ENCODE data around the gene FURIN.

The FURIN gene

DNA sequence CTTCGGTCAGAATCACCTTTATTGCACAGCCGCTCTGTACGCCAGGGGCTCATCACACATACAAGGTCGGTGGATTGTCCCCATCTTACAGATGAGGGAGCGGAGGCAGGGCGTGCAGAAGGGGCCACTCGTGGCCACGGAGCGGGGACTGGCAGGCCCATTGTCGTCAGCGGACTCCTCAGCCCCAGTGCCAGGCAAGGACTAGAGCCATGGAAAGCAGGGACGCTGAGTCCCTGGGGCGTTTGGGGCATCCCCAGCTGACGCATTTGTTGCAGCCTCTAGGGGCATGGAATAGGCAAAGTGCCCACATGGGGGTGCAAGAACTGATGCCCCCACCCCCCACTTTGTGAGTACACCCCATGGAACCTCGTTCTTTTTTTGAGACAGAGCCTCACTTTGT, 29.8 kb upstream of the FURIN start:
- H3K36me3 ChIP-seq (ENCODE audit: control insufficient read depth, insufficient read depth, low read length), result no peaks in the 10 kb centered on the region
- H4K8ac ChIP-seq (ENCODE audit: low read depth, low read length), result no peak overlapping the region
- no peak overlapping the region for H2BK120ac ChIP-seq (ENCODE audit: low read depth, low read length)
- no peak overlapping the region for H4K5ac ChIP-seq (ENCODE audit: low read length)
- H3K79me2 ChIP-seq (ENCODE audit: control insufficient read depth, insufficient read depth, low read length), result no peaks in the 10 kb centered on the region
- H2AK5ac ChIP-seq (ENCODE audit: low read length), result no peak overlapping the region
- DNase-seq, result no peak
- H3K4ac ChIP-seq (ENCODE audit: low read depth, low read length), result no peak overlapping the region
- no peak overlapping the region for H2BK15ac ChIP-seq (replicated peaks; ENCODE audit: low read depth)
- no peaks in the 10 kb centered on the region for H3K27me3 ChIP-seq (ENCODE audit: insufficient read depth, low read length, poor library complexity)
- peaks cover 3% of the 10 kb centered on the region for H3K4me1 ChIP-seq (ENCODE audit: control insufficient read depth, low read depth, low read length)
- peak overlapping the region; percentile 42 for H3K56ac ChIP-seq (ENCODE audit: low read length)
- H3K4me3 ChIP-seq (ENCODE audit: low read length), result no peak overlapping the region
- no peak overlapping the region for H2BK5ac ChIP-seq (ENCODE audit: low read length)
- no peak overlapping the region for H3K23ac ChIP-seq (ENCODE audit: low read length)
- no peak overlapping the region for H3K4me2 ChIP-seq (ENCODE audit: low read length)
- H3K79me1 ChIP-seq (ENCODE audit: low read length), result no peaks in the 10 kb centered on the region
- no peak overlapping the region for H3K18ac ChIP-seq (ENCODE audit: low read length)
- no peak overlapping the region for H3K9ac ChIP-seq (ENCODE audit: low read length)
- no peak overlapping the region for H3K27ac ChIP-seq (ENCODE audit: low read depth, low read length)
- no CpG with 5 or more reads among the region's 15 CpGs for whole genome bisulfite sequencing (ENCODE audit: extremely low coverage, insufficient coverage, low lambda C conversion rate)

DNA sequence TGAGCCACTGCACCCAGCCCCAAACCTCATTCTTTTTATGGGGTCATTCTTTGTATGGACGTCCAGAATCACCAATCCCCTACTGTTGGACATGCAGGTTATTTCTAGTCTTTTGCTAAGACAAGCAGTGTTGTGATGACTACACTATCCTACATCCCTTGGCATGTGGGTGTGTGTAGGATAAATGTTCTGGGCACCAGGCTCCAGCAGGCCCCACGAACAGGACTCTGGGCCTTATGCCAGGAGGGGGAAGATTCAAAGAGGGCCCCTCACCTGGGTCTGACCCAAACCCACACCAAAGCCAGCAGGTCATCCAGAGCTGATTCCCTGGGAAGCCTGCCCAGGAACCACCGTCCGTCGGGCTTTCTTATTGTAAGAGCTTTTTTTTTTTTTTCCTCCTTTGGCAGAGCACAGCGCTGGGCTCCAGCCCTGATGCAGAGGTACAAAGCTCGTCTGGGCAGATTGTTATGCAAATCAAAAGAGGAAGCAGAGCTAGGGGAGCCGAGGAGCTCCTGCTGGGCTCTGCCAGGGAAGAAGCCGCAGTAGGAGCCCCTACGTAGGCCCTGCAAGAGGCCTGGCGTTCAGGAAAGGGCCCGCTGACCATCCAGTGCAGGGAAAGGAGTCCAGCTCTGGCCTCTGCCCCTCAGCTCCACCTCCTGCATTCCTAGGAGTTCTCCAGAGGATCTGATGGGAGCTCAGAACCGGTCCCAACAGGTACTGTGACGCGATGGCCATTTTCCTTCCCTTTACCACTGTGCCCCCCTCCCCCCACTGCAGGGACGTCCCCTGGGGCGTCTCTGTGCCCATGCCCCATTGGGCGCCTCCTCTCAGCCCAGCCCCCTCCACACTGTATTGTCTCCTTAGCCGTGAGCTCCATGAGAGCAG, 29.0 kb upstream of the FURIN start:
- peaks cover 3% of the 10 kb centered on the region for H3K4me1 ChIP-seq (ENCODE audit: control insufficient read depth, low read depth, low read length)
- H2BK120ac ChIP-seq (ENCODE audit: low read depth, low read length), result no peak overlapping the region
- no peak overlapping the region for H3K4me2 ChIP-seq (ENCODE audit: low read length)
- H3K56ac ChIP-seq (ENCODE audit: low read length), result peak overlapping the region; percentile 83
- no peak overlapping the region for H2AK5ac ChIP-seq (ENCODE audit: low read length)
- DNase-seq, result peak; percentile 91
- H3K4ac ChIP-seq (ENCODE audit: low read depth, low read length), result peak overlapping the region; percentile 22
- no peak overlapping the region for H3K4me3 ChIP-seq (ENCODE audit: low read length)
- peak overlapping the region; percentile 23 for H3K27ac ChIP-seq (ENCODE audit: low read depth, low read length)
- H4K8ac ChIP-seq (ENCODE audit: low read depth, low read length), result no peak overlapping the region
- H3K27me3 ChIP-seq (ENCODE audit: insufficient read depth, low read length, poor library complexity), result no peaks in the 10 kb centered on the region
- H2BK15ac ChIP-seq (replicated peaks; ENCODE audit: low read depth), result no peak overlapping the region
- no peaks in the 10 kb centered on the region for H3K79me2 ChIP-seq (ENCODE audit: control insufficient read depth, insufficient read depth, low read length)
- no peak overlapping the region for H4K5ac ChIP-seq (ENCODE audit: low read length)
- H3K18ac ChIP-seq (ENCODE audit: low read length), result peak overlapping the region; percentile 7
- no CpG with 5 or more reads among the region's 19 CpGs for WGBS (ENCODE audit: extremely low coverage, insufficient coverage, low lambda C conversion rate)
- no peak overlapping the region for H3K23ac ChIP-seq (ENCODE audit: low read length)
- H3K36me3 ChIP-seq (ENCODE audit: control insufficient read depth, insufficient read depth, low read length), result no peaks in the 10 kb centered on the region
- H2BK5ac ChIP-seq (ENCODE audit: low read length), result peak overlapping the region; percentile 43
- H3K79me1 ChIP-seq (ENCODE audit: low read length), result no peaks in the 10 kb centered on the region
- H3K9ac ChIP-seq (ENCODE audit: low read length), result no peak overlapping the region

DNA sequence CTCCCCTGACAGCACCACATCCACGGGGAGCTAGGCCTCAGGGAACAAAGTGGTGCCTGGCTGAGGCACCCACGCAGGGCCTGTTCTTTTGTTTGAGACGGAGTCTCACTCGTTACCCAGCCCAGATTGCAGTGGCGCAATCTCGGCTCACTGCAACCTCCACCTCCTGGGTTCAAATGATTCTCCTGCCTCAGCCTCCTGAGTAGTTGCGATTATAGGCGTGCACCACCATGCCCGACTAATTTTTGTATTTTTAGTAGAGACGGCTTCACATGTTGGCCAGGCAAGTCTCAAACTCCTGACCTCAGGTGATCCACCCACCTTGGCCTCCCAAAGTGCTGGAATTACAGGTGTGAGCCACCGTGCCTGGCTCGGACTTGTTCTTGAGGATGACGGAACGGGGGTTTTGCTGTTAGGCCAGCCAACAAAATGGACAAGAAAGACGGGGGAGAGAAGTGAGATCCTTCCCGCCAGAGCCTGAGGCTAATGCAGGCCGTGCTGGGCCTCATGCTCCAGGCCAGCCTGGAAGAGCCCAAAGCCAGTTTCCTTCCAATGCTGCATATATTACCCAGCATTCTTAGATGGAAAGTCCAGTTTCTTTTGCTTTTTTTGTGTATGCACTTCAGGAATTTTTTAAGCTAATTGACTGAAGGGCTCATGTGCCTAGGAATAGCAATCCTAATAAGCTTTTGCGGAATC, 28.1 kb upstream of the FURIN start:
- no peak for DNase-seq
- Histone ChIP-seq H3K4ac (ENCODE audit: low read depth, low read length) (peak overlapping the region; percentile 1), H3K4me3 (ENCODE audit: low read length) (no peak overlapping the region), H4K5ac (ENCODE audit: low read length) (no peak overlapping the region), H3K56ac (ENCODE audit: low read length) (peak overlapping the region; percentile 83), H3K9ac (ENCODE audit: low read length) (no peak overlapping the region), H3K27ac (ENCODE audit: low read depth, low read length) (no peak overlapping the region), H2BK15ac (replicated peaks; ENCODE audit: low read depth) (no peak overlapping the region), H3K36me3 (ENCODE audit: control insufficient read depth, insufficient read depth, low read length) (no peaks in the 10 kb centered on the region), H3K23ac (ENCODE audit: low read length) (no peak overlapping the region), H2AK5ac (ENCODE audit: low read length) (no peak overlapping the region), H3K27me3 (ENCODE audit: insufficient read depth, low read length, poor library complexity) (no peaks in the 10 kb centered on the region), H3K18ac (ENCODE audit: low read length) (no peak overlapping the region), H4K8ac (ENCODE audit: low read depth, low read length) (no peak overlapping the region), H3K4me2 (ENCODE audit: low read length) (no peak overlapping the region), H3K79me2 (ENCODE audit: control insufficient read depth, insufficient read depth, low read length) (no peaks in the 10 kb centered on the region), H2BK120ac (ENCODE audit: low read depth, low read length) (no peak overlapping the region), H3K79me1 (ENCODE audit: low read length) (no peaks in the 10 kb centered on the region), H3K4me1 (ENCODE audit: control insufficient read depth, low read depth, low read length) (peaks cover 3% of the 10 kb centered on the region), H2BK5ac (ENCODE audit: low read length) (peak overlapping the region; percentile 43)
- no CpG with 5 or more reads among the region's 18 CpGs for WGBS (ENCODE audit: extremely low coverage, insufficient coverage, low lambda C conversion rate)

DNA sequence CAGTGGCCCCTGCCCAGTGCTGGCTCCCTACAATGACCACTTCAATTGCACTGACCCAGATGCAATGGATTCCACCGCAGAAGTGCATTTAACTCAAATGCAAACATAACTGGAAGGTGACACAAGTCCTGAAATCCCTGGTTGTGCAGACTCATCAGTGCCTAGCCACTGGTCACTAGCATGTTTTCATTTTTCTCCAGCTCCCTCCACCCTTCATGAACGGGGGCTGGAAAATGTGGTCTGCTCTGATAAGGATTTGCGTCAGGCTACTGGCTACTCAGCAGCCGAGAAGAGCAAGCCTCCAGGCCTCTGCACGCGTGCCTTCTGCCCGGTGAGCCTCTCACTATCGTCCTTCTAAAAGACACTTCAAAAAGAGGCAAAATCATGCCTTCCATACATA, 27.4 kb upstream of the FURIN start:
- no peak overlapping the region for H4K8ac ChIP-seq (ENCODE audit: low read depth, low read length)
- no peak overlapping the region for H3K4me2 ChIP-seq (ENCODE audit: low read length)
- no peak for DNase-seq
- no peak overlapping the region for H3K56ac ChIP-seq (ENCODE audit: low read length)
- no peak overlapping the region for H2BK5ac ChIP-seq (ENCODE audit: low read length)
- no peak overlapping the region for H3K4ac ChIP-seq (ENCODE audit: low read depth, low read length)
- H3K4me1 ChIP-seq (ENCODE audit: control insufficient read depth, low read depth, low read length), result peaks cover 3% of the 10 kb centered on the region
- no peaks in the 10 kb centered on the region for H3K79me1 ChIP-seq (ENCODE audit: low read length)
- no peak overlapping the region for H3K9ac ChIP-seq (ENCODE audit: low read length)
- no peaks in the 10 kb centered on the region for H3K36me3 ChIP-seq (ENCODE audit: control insufficient read depth, insufficient read depth, low read length)
- no peak overlapping the region for H3K27ac ChIP-seq (ENCODE audit: low read depth, low read length)
- no peak overlapping the region for H4K5ac ChIP-seq (ENCODE audit: low read length)
- no CpG with 5 or more reads among the region's 8 CpGs for WGBS (ENCODE audit: extremely low coverage, insufficient coverage, low lambda C conversion rate)
- H2BK120ac ChIP-seq (ENCODE audit: low read depth, low read length), result no peak overlapping the region
- no peak overlapping the region for H2BK15ac ChIP-seq (replicated peaks; ENCODE audit: low read depth)
- no peaks in the 10 kb centered on the region for H3K79me2 ChIP-seq (ENCODE audit: control insufficient read depth, insufficient read depth, low read length)
- H3K27me3 ChIP-seq (ENCODE audit: insufficient read depth, low read length, poor library complexity), result no peaks in the 10 kb centered on the region
- no peak overlapping the region for H3K23ac ChIP-seq (ENCODE audit: low read length)
- no peak overlapping the region for H3K18ac ChIP-seq (ENCODE audit: low read length)
- no peak overlapping the region for H3K4me3 ChIP-seq (ENCODE audit: low read length)
- H2AK5ac ChIP-seq (ENCODE audit: low read length), result no peak overlapping the region

DNA sequence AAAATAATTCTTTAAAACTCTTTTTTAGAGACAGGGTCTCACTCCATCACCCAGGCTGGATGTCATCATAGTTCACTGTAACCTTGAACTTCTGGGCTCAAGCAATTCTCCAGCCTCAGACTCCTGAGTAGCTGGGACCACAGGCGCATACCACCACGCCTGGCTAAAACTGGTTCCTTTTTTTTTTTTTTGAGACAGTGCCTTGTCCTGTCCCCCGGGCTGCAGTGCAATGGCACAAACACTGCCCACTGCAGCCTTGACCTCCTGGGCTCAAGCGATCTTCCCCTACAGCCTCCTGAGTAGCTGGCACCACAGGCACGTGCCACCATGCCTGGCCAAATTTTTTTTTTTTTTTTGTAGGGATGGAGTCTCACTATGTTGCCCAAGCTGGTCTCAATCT, 23.7 kb upstream of the FURIN start:
- H3K4me1 ChIP-seq (ENCODE audit: control insufficient read depth, low read depth, low read length), result peaks cover 3% of the 10 kb centered on the region
- H3K23ac ChIP-seq (ENCODE audit: low read length), result no peak overlapping the region
- H3K4ac ChIP-seq (ENCODE audit: low read depth, low read length), result no peak overlapping the region
- no peaks in the 10 kb centered on the region for H3K36me3 ChIP-seq (ENCODE audit: control insufficient read depth, insufficient read depth, low read length)
- no peaks in the 10 kb centered on the region for H3K79me1 ChIP-seq (ENCODE audit: low read length)
- H4K5ac ChIP-seq (ENCODE audit: low read length), result no peak overlapping the region
- H3K79me2 ChIP-seq (ENCODE audit: control insufficient read depth, insufficient read depth, low read length), result no peaks in the 10 kb centered on the region
- no peak overlapping the region for H3K4me3 ChIP-seq (ENCODE audit: low read length)
- no peak overlapping the region for H2BK5ac ChIP-seq (ENCODE audit: low read length)
- H3K18ac ChIP-seq (ENCODE audit: low read length), result no peak overlapping the region
- H2AK5ac ChIP-seq (ENCODE audit: low read length), result no peak overlapping the region
- no peak for DNase-seq
- H3K27ac ChIP-seq (ENCODE audit: low read depth, low read length), result no peak overlapping the region
- H2BK15ac ChIP-seq (replicated peaks; ENCODE audit: low read depth), result no peak overlapping the region
- H3K27me3 ChIP-seq (ENCODE audit: insufficient read depth, low read length, poor library complexity), result no peaks in the 10 kb centered on the region
- no peak overlapping the region for H4K8ac ChIP-seq (ENCODE audit: low read depth, low read length)
- no peak overlapping the region for H3K4me2 ChIP-seq (ENCODE audit: low read length)
- WGBS (ENCODE audit: extremely low coverage, insufficient coverage, low lambda C conversion rate), result no CpG with 5 or more reads among the region's 5 CpGs
- H2BK120ac ChIP-seq (ENCODE audit: low read depth, low read length), result no peak overlapping the region
- H3K56ac ChIP-seq (ENCODE audit: low read length), result no peak overlapping the region
- H3K9ac ChIP-seq (ENCODE audit: low read length), result no peak overlapping the region

All from mesendoderm (in vitro differentiated cells).